ENCODE data around the gene RAB41. TPM values are rescaled to one million over a fixed set of nuclear protein-coding genes. Genes with fewer than 3 reads are reported as not detected.

Gene RAB41
- total RNA-seq, 1 donor: not detected

- Histone ChIP-seq H3K27me3 (ENCODE audit: insufficient read depth, low read length) (no peaks in the 10 kb centered on the region), H3K4me3 (ENCODE audit: low read length) (no peak overlapping the region), H3K9me3 (ENCODE audit: low read depth, low read length) (no peaks in the 10 kb centered on the region), H3K4me1 (ENCODE audit: insufficient read depth, low read length) (no peaks in the 10 kb centered on the region)
Measured at GRCh38 chrX:70332600-70332999, 50.6 kb downstream of the RAB41 start.

Other genes starting within 250 kb of the RAB41 start
- gene AWAT2, start 232.2 kb upstream of the RAB41 start, total RNA-seq: not detected
- gene OTUD6A, start 219.7 kb upstream of the RAB41 start, total RNA-seq: not detected
- 118 TPM for gene IGBP1, start 148.7 kb upstream of the RAB41 start, total RNA-seq
- not detected for gene DGAT2L6, start 104.7 kb upstream of the RAB41 start, total RNA-seq
- not detected for gene AWAT1, start 47.5 kb upstream of the RAB41 start, total RNA-seq
- gene P2RY4, start 22.0 kb upstream of the RAB41 start, total RNA-seq: not detected
- not detected for gene ARR3, start 13.8 kb upstream of the RAB41 start, total RNA-seq
- gene PDZD11, start 7.8 kb downstream of the RAB41 start, total RNA-seq: 4.4 TPM
- gene KIF4A, start 7.9 kb downstream of the RAB41 start, total RNA-seq: 0.42 TPM
- gene GDPD2, start 141.1 kb downstream of the RAB41 start, total RNA-seq: not detected
- 6.4 TPM for gene DLG3, start 162.7 kb downstream of the RAB41 start, total RNA-seq

Measured in mononuclear cell (primary cell).